BE2C (cell line): ENCODE results near the gene CFAP299.

ENCODE experiments used
- DNase-seq: peaks from one replicate; pipeline ENCODE4 v3.0.0-alpha.2; 2020
- H3K27me3 ChIP-seq: fragments of 250-450 bp; sonication (Bioruptor Pico); 2 replicates; pipeline ENCODE4 v1.5.1; 2020; ENCODE audit warnings: mild to moderate bottlenecking
- H3K36me3 ChIP-seq: fragments of 250-450 bp; sonication (Bioruptor Pico); 2 replicates; pipeline ENCODE4 v1.5.1; 2020; ENCODE audit warnings: mild to moderate bottlenecking
- H3K4me1 ChIP-seq: fragments of 250-450 bp; sonication (Bioruptor Pico); 2 replicates; pipeline ENCODE4 v1.5.1; 2020
- H3K4me3 ChIP-seq: 2 replicates; pipeline ENCODE4 v1.5.1; 2011; ENCODE audit warnings: low read depth, low read length
- H3K9me3 ChIP-seq: fragments of 250-450 bp; sonication (Bioruptor Pico); 2 replicates; pipeline ENCODE4 v1.5.1; 2020
- CTCF ChIP-seq: IDR thresholded peaks from 2 replicates; pipeline ENCODE4 v1.5.1; 2012; ENCODE audit warnings: mild to moderate bottlenecking, low read depth, low read length

CFAP299 gene

GRCh38 chr4:80560337-80560736, 224.8 kb downstream of the CFAP299 start:
- TF ChIP-seq CTCF, result no peak
- no peak for DNase-seq
- H3K27me3 ChIP-seq, result no peaks in the 10 kb centered on the region

GRCh38 chr4:80566203-80566872, 230.8 kb downstream of the CFAP299 start:
- no peak for DNase-seq
- no peak for TF ChIP-seq CTCF
- H3K36me3 ChIP-seq, result no peaks in the 10 kb centered on the region
- no peak overlapping the region for H3K4me3 ChIP-seq
- no peaks in the 10 kb centered on the region for H3K9me3 ChIP-seq
- H3K4me1 ChIP-seq, result no peaks in the 10 kb centered on the region
- H3K27me3 ChIP-seq, result no peaks in the 10 kb centered on the region

More at GRCh38 chr4:80560337-80560736, 224.8 kb downstream of the CFAP299 start:
- Histone ChIP-seq H3K9me3 (no peaks in the 10 kb centered on the region), H3K4me1 (no peaks in the 10 kb centered on the region), H3K36me3 (no peaks in the 10 kb centered on the region), H3K4me3 (no peak overlapping the region)

- Histone ChIP-seq H3K9me3 (no peaks in the 10 kb centered on the region), H3K27me3 (no peaks in the 10 kb centered on the region), H3K36me3 (no peaks in the 10 kb centered on the region), H3K4me1 (no peaks in the 10 kb centered on the region), H3K4me3 (no peak overlapping the region)
- DNase-seq, result no peak
- TF ChIP-seq CTCF, result no peak
Observed at GRCh38 chr4:80568891-80569290, 233.4 kb downstream of the CFAP299 start.

GRCh38 chr4:80576796-80577195, 241.3 kb downstream of the CFAP299 start:
- Histone ChIP-seq H3K4me1 (no peaks in the 10 kb centered on the region), H3K27me3 (no peaks in the 10 kb centered on the region), H3K36me3 (no peaks in the 10 kb centered on the region), H3K4me3 (no peak overlapping the region), H3K9me3 (no peaks in the 10 kb centered on the region)
- TF ChIP-seq CTCF, result no peak
- no peak for DNase-seq

- Histone ChIP-seq H3K27me3 (no peaks in the 10 kb centered on the region), H3K36me3 (no peaks in the 10 kb centered on the region), H3K9me3 (no peaks in the 10 kb centered on the region), H3K4me1 (no peaks in the 10 kb centered on the region), H3K4me3 (no peak overlapping the region)
- no peak for TF ChIP-seq CTCF
- no peak for DNase-seq
Observed at GRCh38 chr4:80578001-80578400, 242.5 kb downstream of the CFAP299 start.

- Histone ChIP-seq H3K4me3 (no peak overlapping the region), H3K4me1 (no peaks in the 10 kb centered on the region), H3K36me3 (no peaks in the 10 kb centered on the region), H3K9me3 (no peaks in the 10 kb centered on the region), H3K27me3 (no peaks in the 10 kb centered on the region)
- no peak for DNase-seq
- no peak for TF ChIP-seq CTCF
Observed at GRCh38 chr4:80585542-80585941, 250.0 kb downstream of the CFAP299 start.
